ENCODE data around the gene AJM1. TPM values are rescaled to one million over a fixed set of nuclear protein-coding genes. Genes with fewer than 3 reads are reported as not detected.

The AJM1 gene
- total RNA-seq, 1 donor from 2014 or later = 3.3 TPM

GRCh38 chr9:136805207-136805740, 37.0 kb upstream of the AJM1 start:
- Histone ChIP-seq H3K9ac (ENCODE audit: low read length) (no peak overlapping the region), H3K36me3 (ENCODE audit: insufficient read depth, low read length) (peaks cover 6% of the 10 kb centered on the region), H3K79me2 (ENCODE audit: insufficient read depth, low read length) (peaks cover 25% of the 10 kb centered on the region), H4K20me1 (ENCODE audit: insufficient read depth, low read length) (peaks cover 18% of the 10 kb centered on the region), H3K27ac (ENCODE audit: low read depth, low read length) (no peak overlapping the region), H3K4me3 (ENCODE audit: insufficient read depth, low read depth, low read length) (no peak overlapping the region), H2AFZ (ENCODE audit: low read depth, low read length) (no peak overlapping the region), H3K4me1 (ENCODE audit: insufficient read depth, low read length) (peaks cover 19% of the 10 kb centered on the region), H3K4me2 (ENCODE audit: low read length) (no peak overlapping the region), H3K27me3 (ENCODE audit: insufficient read depth, low read length) (peaks cover 18% of the 10 kb centered on the region), H3K9me3 (ENCODE audit: insufficient read depth, low read depth, low read length) (no peaks in the 10 kb centered on the region)
- Mint-ChIP-seq H3K27me3 (ENCODE audit: low read depth, unreplicated experiment) (no peaks in the 10 kb centered on the region), H3K27ac (ENCODE audit: unreplicated experiment) (no peak overlapping the region), H3K4me1 (ENCODE audit: low read depth, unreplicated experiment) (peaks cover 14% of the 10 kb centered on the region), H3K4me3 (ENCODE audit: unreplicated experiment) (peak overlapping the region; percentile 6), H3K9me3 (ENCODE audit: unreplicated experiment) (no peaks in the 10 kb centered on the region), H3K36me3 (ENCODE audit: low read depth, unreplicated experiment) (peaks cover 8% of the 10 kb centered on the region)
- no peak for FAIRE-seq
- DNase-seq (ENCODE audit: low read depth) = no peak
- TF ChIP-seq CTCF (IDR thresholded peaks at IDR 0.05; ENCODE audit: insufficient read depth, low read depth, low read length) = no peak
- no peak for TF ChIP-seq EZH2 (IDR thresholded peaks at IDR 0.05; ENCODE audit: insufficient read depth, low read length)

- peaks cover 6% of the 10 kb centered on the region for H3K36me3 ChIP-seq (ENCODE audit: insufficient read depth, low read length)
- peak overlapping the region; percentile 84 for H3K4me3 Mint-ChIP-seq (ENCODE audit: unreplicated experiment)
- no peak overlapping the region for H3K27ac ChIP-seq (ENCODE audit: low read depth, low read length)
- no peak overlapping the region for H3K27ac Mint-ChIP-seq (ENCODE audit: unreplicated experiment)
- no peak overlapping the region for H3K9ac ChIP-seq (ENCODE audit: low read length)
- no peaks in the 10 kb centered on the region for H3K9me3 Mint-ChIP-seq (ENCODE audit: unreplicated experiment)
- H3K4me3 ChIP-seq (ENCODE audit: insufficient read depth, low read depth, low read length) = no peak overlapping the region
- H3K4me1 ChIP-seq (ENCODE audit: insufficient read depth, low read length) = peaks cover 19% of the 10 kb centered on the region
- H3K4me1 Mint-ChIP-seq (ENCODE audit: low read depth, unreplicated experiment) = peaks cover 13% of the 10 kb centered on the region
- peaks cover 8% of the 10 kb centered on the region for H3K36me3 Mint-ChIP-seq (ENCODE audit: low read depth, unreplicated experiment)
- DNase-seq (ENCODE audit: low read depth) (no peak), FAIRE-seq (no peak)
- H3K27me3 ChIP-seq (ENCODE audit: insufficient read depth, low read length) = peaks cover 11% of the 10 kb centered on the region
- peaks cover 23% of the 10 kb centered on the region for H4K20me1 ChIP-seq (ENCODE audit: insufficient read depth, low read length)
- no peak overlapping the region for H2AFZ ChIP-seq (ENCODE audit: low read depth, low read length)
- H3K27me3 Mint-ChIP-seq (ENCODE audit: low read depth, unreplicated experiment) = no peaks in the 10 kb centered on the region
- no peaks in the 10 kb centered on the region for H3K9me3 ChIP-seq (ENCODE audit: insufficient read depth, low read depth, low read length)
- H3K4me2 ChIP-seq (ENCODE audit: low read length) = no peak overlapping the region
- TF ChIP-seq CTCF (IDR thresholded peaks at IDR 0.05; ENCODE audit: insufficient read depth, low read depth, low read length) = no peak
- no peak for TF ChIP-seq EZH2 (IDR thresholded peaks at IDR 0.05; ENCODE audit: insufficient read depth, low read length)
- peaks cover 32% of the 10 kb centered on the region for H3K79me2 ChIP-seq (ENCODE audit: insufficient read depth, low read length)
Measured at GRCh38 chr9:136806067-136806466, 36.2 kb upstream of the AJM1 start.

- H3K27ac Mint-ChIP-seq (ENCODE audit: unreplicated experiment) = no peak overlapping the region
- Histone ChIP-seq H2AFZ (ENCODE audit: low read depth, low read length) (peak overlapping the region; percentile 95), H3K36me3 (ENCODE audit: insufficient read depth, low read length) (peaks cover 6% of the 10 kb centered on the region), H3K9ac (ENCODE audit: low read length) (peak overlapping the region; percentile 90), H3K27me3 (ENCODE audit: insufficient read depth, low read length) (peaks cover 7% of the 10 kb centered on the region), H4K20me1 (ENCODE audit: insufficient read depth, low read length) (peaks cover 29% of the 10 kb centered on the region), H3K4me1 (ENCODE audit: insufficient read depth, low read length) (peaks cover 19% of the 10 kb centered on the region), H3K4me2 (ENCODE audit: low read length) (peak overlapping the region; percentile 94), H3K27ac (ENCODE audit: low read depth, low read length) (no peak overlapping the region), H3K4me3 (ENCODE audit: insufficient read depth, low read depth, low read length) (peak overlapping the region; percentile 66), H3K9me3 (ENCODE audit: insufficient read depth, low read depth, low read length) (no peaks in the 10 kb centered on the region), H3K79me2 (ENCODE audit: insufficient read depth, low read length) (peaks cover 39% of the 10 kb centered on the region)
- DNase-seq (ENCODE audit: low read depth) = no peak
- H3K4me1 Mint-ChIP-seq (ENCODE audit: low read depth, unreplicated experiment) = peaks cover 13% of the 10 kb centered on the region
- H3K27me3 Mint-ChIP-seq (ENCODE audit: low read depth, unreplicated experiment) = no peaks in the 10 kb centered on the region
- peaks cover 8% of the 10 kb centered on the region for H3K36me3 Mint-ChIP-seq (ENCODE audit: low read depth, unreplicated experiment)
- H3K9me3 Mint-ChIP-seq (ENCODE audit: unreplicated experiment) = no peaks in the 10 kb centered on the region
- TF ChIP-seq EZH2 (IDR thresholded peaks at IDR 0.05; ENCODE audit: insufficient read depth, low read length) = no peak
- no peak for TF ChIP-seq CTCF (IDR thresholded peaks at IDR 0.05; ENCODE audit: insufficient read depth, low read depth, low read length)
- FAIRE-seq = no peak
- peak overlapping the region; percentile 84 for H3K4me3 Mint-ChIP-seq (ENCODE audit: unreplicated experiment)
Measured at GRCh38 chr9:136806631-136807201, 35.6 kb upstream of the AJM1 start.

Data from astrocyte (in vitro differentiated cells and primary cell).